GM19328 (cell line): ENCODE data around the gene DRAM2.
"Not testable (repeated sequence)": the region's sequence is repeated elsewhere in the genome, so short reads cannot be mapped to it uniquely, and the experiment has no call there.

ENCODE experiments used
- ATAC-seq: cut with Tn5 transposase; IDR thresholded peaks from one replicate; pipeline ENCODE4 v1.9.1; 2021; ENCODE audit warnings: mild to moderate bottlenecking, moderate library complexity; ENCODE audit not compliant: unreplicated experiment

DRAM2 gene

DNA sequence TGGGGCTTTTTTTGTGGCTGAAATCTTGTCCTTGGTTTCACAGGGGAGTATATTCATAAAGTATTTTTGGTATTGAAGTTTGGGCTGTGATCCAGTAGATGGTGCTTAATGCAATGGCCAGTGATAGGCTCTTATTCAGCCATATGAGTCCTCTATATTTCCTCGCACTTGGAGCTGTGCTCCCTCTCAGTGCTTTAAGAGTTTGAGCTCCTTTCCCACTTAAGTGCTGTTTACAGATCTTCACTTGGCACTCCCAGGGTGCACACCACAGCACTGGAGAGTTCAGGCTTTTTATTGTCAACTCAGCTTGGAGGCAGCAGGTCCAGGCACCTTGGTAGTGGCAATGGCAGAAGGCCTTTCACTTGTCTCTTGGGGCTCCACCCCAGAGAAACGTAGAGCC, 54.9 kb downstream of the DRAM2 start:
- no peak for ATAC-seq

DNA sequence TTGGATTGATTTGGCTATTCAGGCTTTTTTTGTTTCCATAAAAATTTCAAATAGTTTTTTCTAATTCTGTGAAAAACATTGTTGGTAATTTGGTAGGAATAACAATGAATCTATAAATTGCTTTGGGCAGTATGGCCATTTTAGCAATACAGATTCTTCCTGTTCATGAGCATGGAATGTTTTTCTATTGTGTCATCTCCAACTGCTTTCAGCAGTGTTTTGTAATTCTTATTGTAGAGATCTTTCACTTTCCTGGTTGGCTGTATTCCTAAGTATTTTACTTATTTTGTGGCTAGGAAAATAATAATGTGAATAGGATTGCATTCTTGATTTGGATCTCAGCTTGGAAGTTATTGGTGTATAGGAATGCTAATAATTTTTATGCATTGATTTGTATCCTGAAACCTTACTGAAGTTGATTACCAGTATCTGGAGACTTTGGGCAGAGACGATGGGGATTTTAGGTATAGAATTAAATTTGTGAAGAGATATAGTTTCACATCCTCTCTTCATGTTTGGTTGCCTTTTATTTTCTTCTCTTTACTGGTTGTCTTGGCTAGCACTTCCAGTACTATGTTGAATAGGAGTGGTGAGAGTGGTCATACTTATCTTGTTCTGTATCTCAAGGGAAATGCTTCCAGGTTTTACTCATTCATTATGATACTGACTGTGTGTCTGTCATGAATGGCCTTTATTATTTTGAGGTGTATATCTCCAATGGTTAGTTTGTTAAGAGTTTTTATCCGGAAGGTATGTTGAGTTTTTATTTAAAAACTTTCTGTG, 57.3 kb downstream of the DRAM2 start:
- no peak for ATAC-seq

DNA sequence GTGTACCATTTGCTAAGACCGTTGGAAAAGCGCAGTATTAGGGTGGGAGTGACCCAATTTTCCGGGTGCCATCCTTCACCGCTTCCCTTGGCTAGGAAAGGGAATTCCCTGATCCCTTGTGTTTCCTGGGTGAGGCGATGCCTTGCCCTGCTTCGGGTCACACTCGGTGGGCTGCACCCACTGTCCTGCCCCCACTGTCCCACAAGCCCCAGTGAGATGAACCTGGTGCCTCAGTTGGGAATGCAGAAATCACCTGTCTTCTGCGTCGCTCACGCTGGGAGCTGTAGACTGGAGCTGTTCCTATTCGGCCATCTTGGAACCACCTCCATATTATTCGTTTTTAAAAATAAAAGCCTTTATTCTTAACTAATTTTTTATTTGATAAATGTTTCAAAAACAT, 60.6 kb downstream of the DRAM2 start:
- not testable (repeated sequence) for ATAC-seq

DNA sequence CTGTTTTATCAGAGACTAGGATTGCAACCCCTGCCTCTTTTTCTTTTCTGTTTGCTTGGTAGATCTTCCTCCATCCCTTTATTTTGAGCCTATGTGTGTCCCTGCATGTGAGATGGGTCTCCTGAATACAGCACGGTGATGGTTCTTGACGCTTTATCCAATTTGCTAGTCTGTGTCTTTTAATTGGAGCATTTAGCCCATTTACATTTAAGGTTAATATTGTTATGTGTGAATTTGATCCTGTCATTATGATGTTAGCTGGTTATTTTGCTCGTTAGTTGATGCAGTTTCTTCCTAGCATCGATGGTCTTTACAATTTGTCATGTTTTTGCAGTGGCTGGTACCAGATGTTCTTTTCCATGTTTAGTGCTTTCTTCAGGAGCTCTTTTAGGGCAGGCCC, 62.6 kb downstream of the DRAM2 start:
- not testable (repeated sequence) for ATAC-seq
